Keratinocyte (primary cell): Measurements from ENCODE around the gene TH. TPM values are rescaled to one million over a fixed set of nuclear protein-coding genes. Genes with fewer than 3 reads are reported as not detected.

ENCODE experiments used
- DNase-seq: peaks from one replicate; pipeline ENCODE4 v3.0.0-alpha.2; 2011; ENCODE audit warnings: low read depth, missing footprints, low spot score
- FAIRE-seq: peaks from 2 replicates; lab custom pipeline; 2011; peaks lifted over from hg19 to GRCh38; lab: Jason Lieb, UNC
- H2AFZ ChIP-seq: 2 replicates; pipeline ENCODE4 v1.6.0; 2012; ENCODE audit warnings: low read length, control low read depth, inconsistent platforms; ENCODE audit not compliant: control insufficient read depth
- H3K27ac ChIP-seq: 2 replicates; pipeline ENCODE4 v1.5.1; 2011; ENCODE audit warnings: low read length; ENCODE audit not compliant: control insufficient read depth, insufficient read depth
- H3K27me3 ChIP-seq: 3 replicates; pipeline ENCODE4 v1.6.0; 2011; ENCODE audit warnings: low read length; ENCODE audit not compliant: control insufficient read depth, insufficient read depth; ENCODE audit errors: extremely low read depth
- H3K36me3 ChIP-seq, 2 experiments: 2 replicates in 1 of 2; 3 replicates in 1 of 2; pipeline ENCODE4 v1.5.1; 2011; ENCODE audit warnings: low read length in 2 of 2, mild to moderate bottlenecking in 1 of 2; ENCODE audit not compliant: control insufficient read depth in 2 of 2, insufficient read depth in 2 of 2; ENCODE audit errors: extremely low read depth in 1 of 2
- H3K4me1 ChIP-seq: 3 replicates; pipeline ENCODE4 v1.5.1; 2011; ENCODE audit warnings: low read length; ENCODE audit not compliant: control insufficient read depth, insufficient read depth; ENCODE audit errors: extremely low read depth
- H3K4me2 ChIP-seq: 3 replicates; pipeline ENCODE4 v1.6.0; 2011; ENCODE audit warnings: low read depth, low read length; ENCODE audit not compliant: control insufficient read depth, insufficient read depth; ENCODE audit errors: extremely low read depth
- H3K4me3 ChIP-seq, 3 experiments: fragments of 200-600 bp in 1 of 3; sonication (generic) in 1 of 3; 2 replicates in 2 of 3; 3 replicates in 1 of 3; pipeline ENCODE4 v1.5.1; 2011 to 2016; ENCODE audit warnings: low read length in 3 of 3, mild to moderate bottlenecking in 3 of 3, control low read depth in 2 of 3, inconsistent platforms in 1 of 3, low read depth in 1 of 3, mixed read lengths in 1 of 3, mixed run types in 1 of 3, moderate library complexity in 1 of 3; ENCODE audit not compliant: control insufficient read depth in 2 of 3, insufficient read depth in 2 of 3; ENCODE audit errors: extremely low read depth in 1 of 3
- H3K79me2 ChIP-seq: 2 replicates; pipeline ENCODE4 v1.6.0; 2012; ENCODE audit warnings: low read length; ENCODE audit not compliant: control insufficient read depth, insufficient read depth
- H3K9ac ChIP-seq: 3 replicates; pipeline ENCODE4 v1.6.0; 2011; ENCODE audit warnings: low read length; ENCODE audit not compliant: control insufficient read depth, insufficient read depth; ENCODE audit errors: extremely low read depth
- H3K9me1 ChIP-seq: 3 replicates; pipeline ENCODE4 v1.6.0; 2011; ENCODE audit warnings: low read length; ENCODE audit not compliant: control insufficient read depth, insufficient read depth; ENCODE audit errors: extremely low read depth
- H3K9me3 ChIP-seq: 2 replicates; pipeline ENCODE4 v1.5.1; 2012; ENCODE audit warnings: low read depth, low read length; ENCODE audit not compliant: control insufficient read depth
- H4K20me1 ChIP-seq: 3 replicates; pipeline ENCODE4 v1.6.0; 2011; ENCODE audit warnings: low read length; ENCODE audit not compliant: control insufficient read depth, insufficient read depth; ENCODE audit errors: extremely low read depth
- CTCF ChIP-seq, 3 experiments: IDR thresholded peaks in 1 of 3; conservative IDR thresholded peaks in 1 of 3; optimal IDR thresholded peaks in 1 of 3; 2 replicates in 2 of 3; 3 replicates in 1 of 3; pipeline versions ENCODE3 to v1.5.1; 2011; ENCODE audit warnings: low read length in 3 of 3, mild to moderate bottlenecking in 3 of 3, moderate library complexity in 2 of 3, control low read depth in 1 of 3, inconsistent platforms in 1 of 3; ENCODE audit not compliant: insufficient read depth in 2 of 3; ENCODE audit errors: extremely low read depth in 1 of 3
- EZH2 ChIP-seq: IDR thresholded peaks from one replicate; pipeline ENCODE4 v1.6.1; 2012; ENCODE audit warnings: inconsistent platforms, mild to moderate bottlenecking, low read length, moderate library complexity
- dilution Hi-C: fragments of 300-500 bp; cut with MboI; formaldehyde crosslinking; loops from one replicate; pipeline ENCODE4 v1.7.0; 2020; ENCODE audit warnings: low sequenced_read_pairs; ENCODE audit not compliant: extremely low pct_ligation_motif_present
- polyA plus RNA-seq, 5 experiments: library from polyadenylated mRNA; depleted of rRNA in 3 of 5; stranded (reverse) in 3 of 5; stranded (forward) in 1 of 5; unstranded in 1 of 5; fragments of >200 nt; gene quantifications; 1 replicate in 1 of 5; 2 replicates in 3 of 5; 3 replicates in 1 of 5; pipeline versions ENCODE4 v1.2.1 to v1.2.3, GENCODE V29; 2011 to 2012; ENCODE audit warnings: missing spikeins in 2 of 5, low read depth in 1 of 5, low replicate concordance in 1 of 5

TH gene
- polyA plus RNA-seq, 1 donor (not counting 4 experiments of a cell fraction or from before 2014, with no cell fraction given): 0.50 TPM

GRCh38 chr11:2131371-2132236 lies 40.0 kb downstream of the TH start:
- Histone ChIP-seq H3K27me3 (peaks cover 63% of the 10 kb centered on the region), H3K9me3 (no peaks in the 10 kb centered on the region), H3K79me2 (no peaks in the 10 kb centered on the region), H3K4me2 (no peak overlapping the region), H3K9ac (no peak overlapping the region), H3K36me3 (no peaks in the 10 kb centered on the region), H3K27ac (no peak overlapping the region), H3K4me1 (no peaks in the 10 kb centered on the region), H3K4me3 (no peak overlapping the region), H2AFZ (no peak overlapping the region), H3K9me1 (no peaks in the 10 kb centered on the region), H4K20me1 (no peaks in the 10 kb centered on the region)
- DNase-seq (no peak), FAIRE-seq (no peak)
- dilution Hi-C loops: no loop called here
- TF ChIP-seq EZH2 (no peak), CTCF (optimal IDR thresholded peaks at IDR 0.05 in 1 of 3, IDR thresholded peaks at IDR 0.05 in 1 of 3, conservative IDR thresholded peaks at IDR 0.05 in 1 of 3; ENCODE audit: extremely low read depth in 1 of 3, insufficient read depth in 2 of 3, low read length in 3 of 3) (no peak)

- Histone ChIP-seq H3K36me3 (no peaks in the 10 kb centered on the region), H3K4me2 (no peak overlapping the region), H4K20me1 (no peaks in the 10 kb centered on the region), H3K27ac (no peak overlapping the region), H3K9ac (no peak overlapping the region), H3K9me3 (no peaks in the 10 kb centered on the region), H3K79me2 (no peaks in the 10 kb centered on the region), H3K4me3 (no peak overlapping the region), H3K9me1 (no peaks in the 10 kb centered on the region), H2AFZ (no peak overlapping the region), H3K27me3 (peaks cover 56% of the 10 kb centered on the region), H3K4me1 (no peaks in the 10 kb centered on the region)
- FAIRE-seq (no peak), DNase-seq (no peak)
- no peak for TF ChIP-seq CTCF (optimal IDR thresholded peaks at IDR 0.05 in 1 of 3, IDR thresholded peaks at IDR 0.05 in 1 of 3, conservative IDR thresholded peaks at IDR 0.05 in 1 of 3; ENCODE audit: extremely low read depth in 1 of 3, insufficient read depth in 2 of 3, low read length in 3 of 3)
- TF ChIP-seq EZH2: no peak
- dilution Hi-C loops: no loop called here
Observed at GRCh38 chr11:2130881-2131352, 40.7 kb downstream of the TH start.
